IMR-90 (cell line): ENCODE measurements around the gene IL12RB1. TPM values are rescaled to one million over a fixed set of nuclear protein-coding genes. Genes with fewer than 3 reads are reported as not detected.

Experiments used
- ATAC-seq: fragments of 200-7000 bp; cut with Tn5 transposase; 2 replicates; pipeline ENCODE4 v1.9.1; 2020; ENCODE audit warnings: low read depth, mild to moderate bottlenecking, moderate library complexity
- BruUV-seq: library from RNA; stranded (reverse); fragments of 400-500 nt; replicated peaks from 2 replicates; lab custom pipeline; 2021; lab: Mats Ljungman, UMichigan
- CTCF ChIA-PET: fragments of 300-600 bp; formaldehyde crosslinking; extraction: SDS; loops from one replicate; lab custom pipeline; 2021; ENCODE audit warnings: antibody characterized with exemption; lab: Yijun Ruan, JAX
- POLR2A ChIA-PET: fragments of 300-600 bp; sonication (Branson Sonifier 250); formaldehyde crosslinking; loops from one replicate; lab custom pipeline; 2022; ENCODE audit warnings: antibody characterized with exemption; ENCODE audit not compliant: unreplicated experiment; lab: Charles Lee
- DNase-seq: peaks from one replicate; pipeline ENCODE4 v3.0.0; 2013
- H2AFZ ChIP-seq: replicated peaks from 2 replicates; pipeline ENCODE3; 2013; ENCODE audit warnings: low read length, mild to moderate bottlenecking; ENCODE audit not compliant: poor library complexity
- H2AK5ac ChIP-seq: 2 replicates; pipeline ENCODE4 v1.6.1; 2013; ENCODE audit warnings: low read depth, low read length, inconsistent platforms
- H2AK9ac ChIP-seq: replicated peaks from 2 replicates; pipeline ENCODE3; 2013; ENCODE audit warnings: mild to moderate bottlenecking, low read depth, low read length, moderate library complexity; ENCODE audit not compliant: poor library complexity
- H2BK120ac ChIP-seq: 2 replicates; pipeline ENCODE4 v1.6.1; 2013; ENCODE audit warnings: low read depth, low read length, inconsistent platforms
- H2BK15ac ChIP-seq: 3 replicates; pipeline ENCODE4 v1.6.1; 2013; ENCODE audit warnings: low read depth, low read length, inconsistent platforms
- H2BK20ac ChIP-seq: 2 replicates; pipeline ENCODE4 v1.6.1; 2013; ENCODE audit warnings: low read depth, mild to moderate bottlenecking, inconsistent platforms, low read length, moderate library complexity
- H2BK5ac ChIP-seq: 2 replicates; pipeline ENCODE4 v1.6.1; 2013; ENCODE audit warnings: mild to moderate bottlenecking, low read depth, low read length, inconsistent platforms; ENCODE audit not compliant: poor library complexity, severe bottlenecking
- H3K14ac ChIP-seq: replicated peaks from 2 replicates; pipeline ENCODE4 v1.6.1; 2013; ENCODE audit warnings: low read depth, low read length, inconsistent platforms
- H3K18ac ChIP-seq: 2 replicates; pipeline ENCODE4 v1.6.1; 2013; ENCODE audit warnings: low read depth, low read length, control low read depth
- H3K23ac ChIP-seq: 2 replicates; pipeline ENCODE4 v1.6.1; 2013; ENCODE audit warnings: low read depth, low read length, inconsistent platforms
- H3K27ac ChIP-seq: 2 replicates; pipeline ENCODE4 v1.5.1; 2013; ENCODE audit warnings: mild to moderate bottlenecking, control low read depth, low read length; ENCODE audit not compliant: insufficient read depth
- H3K27me3 ChIP-seq: 2 replicates; pipeline ENCODE4 v1.6.1; 2013; ENCODE audit warnings: low read length; ENCODE audit not compliant: control insufficient read depth, insufficient read depth
- H3K36me3 ChIP-seq: 2 replicates; pipeline ENCODE4 v1.6.1; 2013; ENCODE audit warnings: low read length, mixed read lengths; ENCODE audit not compliant: control insufficient read depth, insufficient read depth
- H3K4ac ChIP-seq: 2 replicates; pipeline ENCODE4 v1.6.1; 2013; ENCODE audit warnings: low read depth, low read length, inconsistent platforms
- H3K4me1 ChIP-seq: 2 replicates; pipeline ENCODE4 v1.6.1; 2013; ENCODE audit warnings: low read length, mixed read lengths; ENCODE audit not compliant: control insufficient read depth, insufficient read depth
- H3K4me2 ChIP-seq: 2 replicates; pipeline ENCODE4 v1.6.1; 2013; ENCODE audit warnings: low read depth, mild to moderate bottlenecking, control low read depth, low read length, moderate library complexity
- H3K4me3 ChIP-seq: 2 replicates; pipeline ENCODE4 v1.5.1; 2013; ENCODE audit warnings: low read depth, mild to moderate bottlenecking, control low read depth, low read length, moderate library complexity; ENCODE audit not compliant: insufficient read depth
- H3K56ac ChIP-seq: 2 replicates; pipeline ENCODE4 v1.6.1; 2013; ENCODE audit warnings: low read length, inconsistent platforms; ENCODE audit not compliant: insufficient read depth; ENCODE audit errors: extremely low read depth
- H3K79me1 ChIP-seq, 2 experiments: 2 replicates each; pipeline ENCODE4 v1.6.1; 2013; ENCODE audit warnings: low read length in 2 of 2, inconsistent platforms in 1 of 2, low read depth in 1 of 2
- H3K9ac ChIP-seq: 2 replicates; pipeline ENCODE4 v1.6.1; 2013; ENCODE audit warnings: low read depth, low read length, control low read depth
- H3K9me1 ChIP-seq: 2 replicates; pipeline ENCODE4 v1.6.1; 2013; ENCODE audit warnings: low read length, inconsistent platforms; ENCODE audit not compliant: insufficient read depth
- H3K9me3 ChIP-seq: 2 replicates; pipeline ENCODE4 v1.6.1; 2013; ENCODE audit warnings: low read length; ENCODE audit not compliant: control insufficient read depth, insufficient read depth
- H4K20me1 ChIP-seq: 2 replicates; pipeline ENCODE4 v1.6.1; 2013; ENCODE audit warnings: low read length, inconsistent platforms; ENCODE audit not compliant: insufficient read depth
- H4K5ac ChIP-seq: 2 replicates; pipeline ENCODE4 v1.6.1; 2013; ENCODE audit warnings: mild to moderate bottlenecking, low read depth, low read length, control low read depth
- H4K8ac ChIP-seq, 2 experiments: 2 replicates each; pipeline ENCODE4 v1.6.1; 2013; ENCODE audit warnings: low read depth in 2 of 2, low read length in 2 of 2, control low read depth in 1 of 2, inconsistent platforms in 1 of 2
- H4K91ac ChIP-seq: 2 replicates; pipeline ENCODE4 v1.6.1; 2013; ENCODE audit warnings: low read depth, low read length, inconsistent platforms; ENCODE audit not compliant: insufficient read depth
- POLR2A ChIP-seq: IDR thresholded peaks from 2 replicates; pipeline ENCODE4 v1.6.1; 2012; ENCODE audit warnings: mild to moderate bottlenecking, low read depth, low read length
- RCOR1 ChIP-seq: IDR thresholded peaks from 2 replicates; pipeline ENCODE4 v1.6.1; 2012; ENCODE audit warnings: mild to moderate bottlenecking, low read length, improper control_type of control experiment; ENCODE audit not compliant: insufficient replicate concordance
- WGBS, 2 experiments: methylation state at CpG; one replicate each; pipeline versions ENCODE4 v1.1.5 to v1.1.7; 2013; ENCODE audit warnings: missing lambda C conversion rate in 2 of 2; ENCODE audit not compliant: insufficient read length in 1 of 2; ENCODE audit errors: extremely low coverage in 2 of 2; 5-methylcytosine and 5-hydroxymethylcytosine counted together
- dilution Hi-C: fragments of 300-500 bp; cut with HindIII; formaldehyde crosslinking; loops from one replicate; pipeline ENCODE4 v1.14.3; 2018; ENCODE audit warnings: low sequenced_read_pairs; ENCODE audit not compliant: unreplicated experiment
- in situ Hi-C: fragments of 300-500 bp; cut with MboI; formaldehyde crosslinking; loops from 3 replicates; pipeline ENCODE4 v1.14.3; 2019; ENCODE audit warnings: low sequenced_read_pairs, inconsistent platforms, mixed read lengths
- intact Hi-C: fragments of 100-400 bp; cut with micrococcal nuclease; formaldehyde crosslinking; loops from 2 replicates; pipeline ENCODE4 v1.10.0; 2022
- polyA plus RNA-seq, 3 experiments: library from polyadenylated mRNA; depleted of rRNA; stranded (reverse); fragments of >200 nt; gene quantifications; 2 replicates each; pipeline ENCODE4 v1.2.3, GENCODE V29; 2012; ENCODE audit warnings: low replicate concordance in 1 of 3
- total RNA-seq: library from RNA; depleted of rRNA; stranded (reverse); fragments of >200 nt; gene quantifications from 2 replicates; pipeline ENCODE4 v1.2.3, GENCODE V29; 2012

Gene IL12RB1
- total and polyA plus RNA-seq, 2 of the 4 experiments (the other 2 are of a cell fraction): not detected

GRCh38 chr19:18090545-18091216 lies 3.9 kb upstream of the IL12RB1 start:
- ATAC-seq: 0 out of 2 replicates have a peak, but pooled peaks have one; percentile 12

More at GRCh38 chr19:18090545-18091216, 3.9 kb upstream of the IL12RB1 start:
- H2BK15ac ChIP-seq: no peak overlapping the region
- no peaks in the 10 kb centered on the region for H3K9me1 ChIP-seq
- H2AFZ ChIP-seq: no peak overlapping the region
- WGBS, 2 experiments: 60% methylated on average over 1 of the region's 12 CpGs; no CpG with 5 or more reads in 1 of the 2 experiments
- POLR2A ChIA-PET: no interaction called here
- H2AK9ac ChIP-seq: no peak overlapping the region
- H2BK120ac ChIP-seq: no peak overlapping the region
- DNase-seq: peak; percentile 28
- no peak overlapping the region for H2BK5ac ChIP-seq
- no TSS peak for BruUV-seq
- TF ChIP-seq RCOR1 (peak; percentile 74), POLR2A (no peak)
- intact Hi-C loops: no loop called here
- dilution Hi-C loops: no loop called here
- H3K27me3 ChIP-seq: no peaks in the 10 kb centered on the region; the same call in 1 of the 2 replicates
- CTCF ChIA-PET: no interaction called here
- H3K27ac ChIP-seq: no peak overlapping the region
- H2AK5ac ChIP-seq: no peak overlapping the region
- no peak overlapping the region for H3K56ac ChIP-seq
- no peak overlapping the region for H4K5ac ChIP-seq
- no peak overlapping the region for H3K14ac ChIP-seq
- no peak overlapping the region for H3K4me3 ChIP-seq
- H3K36me3 ChIP-seq: no peaks in the 10 kb centered on the region
- H3K18ac ChIP-seq: no peak overlapping the region
- no peak overlapping the region for H3K4me2 ChIP-seq
- no peaks in the 10 kb centered on the region for H3K4me1 ChIP-seq
- no peaks in the 10 kb centered on the region for H4K20me1 ChIP-seq
- H3K9me3 ChIP-seq: no peaks in the 10 kb centered on the region
- H4K8ac ChIP-seq: no peak overlapping the region
- H3K23ac ChIP-seq: no peak overlapping the region
- no peak overlapping the region for H4K91ac ChIP-seq
- in situ Hi-C loops: no loop called here
- no peak overlapping the region for H3K9ac ChIP-seq
- no peak overlapping the region for H3K4ac ChIP-seq
- no peak overlapping the region for H2BK20ac ChIP-seq
- H3K79me1 ChIP-seq: no peaks in the 10 kb centered on the region
